Cardiac muscle cell (in vitro differentiated cells and primary cell): Measurements from ENCODE around the gene PCSK4. TPM values are rescaled to one million over a fixed set of nuclear protein-coding genes. Genes with fewer than 3 reads are reported as not detected.
"Not testable (repeated sequence)": the region's sequence is repeated elsewhere in the genome, so short reads cannot be mapped to it uniquely, and the experiment has no call there.

Source experiments
- DNase-seq, 2 donors: peaks; one replicate each; pipeline versions ENCODE4 v3.0.0 to v3.0.0-alpha.2; 2010 to 2017; ENCODE audit warnings: low read depth in 1 of 2, low spot score in 1 of 2
- H3K27ac ChIP-seq: fragments of 200-600 bp; sonication (generic); 2 replicates; pipeline ENCODE4 v1.5.1; 2016
- H3K27me3 ChIP-seq: fragments of 200-600 bp; sonication (generic); 2 replicates; pipeline ENCODE4 v1.6.0; 2016; ENCODE audit warnings: control low read depth
- H3K36me3 ChIP-seq: fragments of 200-600 bp; sonication (generic); 2 replicates; pipeline ENCODE4 v1.5.1; 2016; ENCODE audit warnings: control low read depth
- H3K4me1 ChIP-seq: fragments of 200-600 bp; sonication (generic); 2 replicates; pipeline ENCODE4 v1.8.1; 2017; ENCODE audit warnings: low read depth, mild to moderate bottlenecking, mixed run types
- H3K4me3 ChIP-seq: fragments of 200-600 bp; sonication (generic); 2 replicates; pipeline ENCODE4 v1.5.1; 2016; ENCODE audit warnings: mild to moderate bottlenecking
- H3K9me3 ChIP-seq: fragments of 200-600 bp; sonication (generic); 2 replicates; pipeline ENCODE4 v1.5.1; 2017; ENCODE audit warnings: low read depth, mild to moderate bottlenecking, control low read depth
- CTCF ChIP-seq: IDR thresholded peaks from 2 replicates; pipeline ENCODE4 v1.5.1; 2012; ENCODE audit warnings: low read depth, mild to moderate bottlenecking, low read length
- polyA plus RNA-seq: library from polyadenylated mRNA; unstranded; fragments of >200 nt; fragmentation: Nextera tagmentation; extraction: Ambion mirVana; gene quantifications from 2 replicates; pipeline ENCODE4 v1.2.1, GENCODE V29; 2016
- total RNA-seq: library from RNA; depleted of rRNA; stranded (reverse); fragments of >200 nt; gene quantifications from 2 replicates; pipeline ENCODE4 v1.2.3, GENCODE V29; 2016

Gene PCSK4
- 11.2 and 28.6 TPM in 2 replicates for total RNA-seq
- 9.6 and 19.2 TPM in 2 replicates for polyA plus RNA-seq

GRCh38 chr19:1490311-1491113 is at the start of gene PCSK4:
Gene PCSK4 (minus strand): TSS chr19:1490350. CDS start chr19:1490346, 4 bp downstream.
- Histone ChIP-seq H3K27ac (peak within 1 kb of the TSS; percentile 58), H3K4me3 (peak within 1 kb of the TSS; percentile 39), H3K36me3 (no peaks in the 10 kb centered on the region), H3K9me3 (no peaks in the 10 kb centered on the region), H3K27me3 (no peaks in the 10 kb centered on the region), H3K4me1 (peaks cover 8% of the 10 kb centered on the region)
- DNase-seq, result peak; percentile 99
- no peak for TF ChIP-seq CTCF

- not testable (repeated sequence) for DNase-seq, H3K27ac ChIP-seq, H3K4me3 ChIP-seq, H3K4me1 ChIP-seq, H3K9me3 ChIP-seq, H3K36me3 ChIP-seq
- peaks cover 11% of the 10 kb centered on the region for H3K27me3 ChIP-seq
Observed at GRCh38 chr19:1539749-1540148, 49.6 kb upstream of the PCSK4 start.

GRCh38 chr19:1538978-1539377 is 48.8 kb upstream of the PCSK4 start:
- H3K36me3 ChIP-seq, result no peaks in the 10 kb centered on the region
- DNase-seq, result peak in 1 of 2 donors; percentile 25
- no peak overlapping the region for H3K27ac ChIP-seq
- peaks cover 3% of the 10 kb centered on the region for H3K27me3 ChIP-seq
- H3K4me1 ChIP-seq, result no peaks in the 10 kb centered on the region
- H3K9me3 ChIP-seq, result no peaks in the 10 kb centered on the region
- H3K4me3 ChIP-seq, result no peak overlapping the region
- TF ChIP-seq CTCF, result no peak

- H3K27me3 ChIP-seq, H3K4me3 ChIP-seq, H3K9me3 ChIP-seq, H3K4me1 ChIP-seq, H3K27ac ChIP-seq, H3K36me3 ChIP-seq, DNase-seq: not testable (repeated sequence)
Observed at GRCh38 chr19:1535699-1536098, 45.5 kb upstream of the PCSK4 start.

GRCh38 chr19:1534972-1535371 is 44.8 kb upstream of the PCSK4 start:
- TF ChIP-seq CTCF, result no peak
- DNase-seq, result no peak
- Histone ChIP-seq H3K27me3 (peaks cover 8% of the 10 kb centered on the region), H3K4me1 (no peaks in the 10 kb centered on the region), H3K4me3 (no peak overlapping the region), H3K9me3 (no peaks in the 10 kb centered on the region), H3K36me3 (no peaks in the 10 kb centered on the region), H3K27ac (no peak overlapping the region)

- H3K9me3 ChIP-seq, result no peaks in the 10 kb centered on the region
- H3K27me3 ChIP-seq, result peaks cover 20% of the 10 kb centered on the region
- no peaks in the 10 kb centered on the region for H3K36me3 ChIP-seq
- no peak for DNase-seq
- no peak overlapping the region for H3K27ac ChIP-seq
- H3K4me3 ChIP-seq, result no peak overlapping the region
- H3K4me1 ChIP-seq, result no peaks in the 10 kb centered on the region
- TF ChIP-seq CTCF, result no peak
Observed at GRCh38 chr19:1533510-1534150, 43.5 kb upstream of the PCSK4 start.
